GDM1 (cell line): ENCODE data around the gene GSX2.

Experiments
- DNase-seq: peaks from one replicate; lab custom pipeline; 2025; lab: John Stamatoyannopoulos, UW

Gene GSX2

DNA sequence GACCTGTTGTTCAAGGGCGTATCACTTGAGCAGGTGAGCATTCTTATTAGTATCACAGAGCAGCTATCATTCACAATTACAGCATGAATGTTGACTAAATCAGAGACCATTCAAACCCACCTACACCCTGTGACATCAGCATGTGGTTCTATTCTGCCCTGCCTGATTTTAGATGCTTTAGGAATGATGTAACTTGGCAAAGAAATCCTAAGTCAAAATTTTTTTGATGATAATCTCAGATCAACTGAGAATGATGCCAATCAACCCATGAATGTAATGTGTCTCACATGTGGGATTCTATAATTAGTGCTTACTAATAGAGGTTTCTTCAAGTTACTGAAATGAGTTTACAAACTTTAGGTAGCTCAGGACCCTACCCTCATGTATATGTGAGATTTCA, 22.2 kb upstream of the GSX2 start:
- DNase-seq: no peak

DNA sequence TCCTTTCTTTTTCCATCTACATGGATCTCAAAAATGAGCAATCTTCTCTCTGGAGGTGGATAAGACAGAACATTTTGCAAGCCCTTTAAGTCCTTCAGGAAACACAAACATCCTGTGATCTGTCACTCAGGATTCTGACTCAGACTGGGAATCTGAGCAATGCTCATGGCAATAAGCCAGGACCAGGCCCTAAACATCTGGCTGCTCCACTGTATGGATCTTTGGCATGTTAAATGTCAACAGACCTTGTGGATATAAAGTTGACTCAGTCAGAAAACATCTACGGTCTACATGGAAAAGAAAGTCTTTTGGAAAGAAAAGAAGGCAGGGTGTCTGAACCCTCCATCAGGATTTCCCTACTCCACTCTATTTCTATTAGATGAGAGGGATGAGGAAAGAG, 17.8 kb upstream of the GSX2 start:
- no peak for DNase-seq

DNA sequence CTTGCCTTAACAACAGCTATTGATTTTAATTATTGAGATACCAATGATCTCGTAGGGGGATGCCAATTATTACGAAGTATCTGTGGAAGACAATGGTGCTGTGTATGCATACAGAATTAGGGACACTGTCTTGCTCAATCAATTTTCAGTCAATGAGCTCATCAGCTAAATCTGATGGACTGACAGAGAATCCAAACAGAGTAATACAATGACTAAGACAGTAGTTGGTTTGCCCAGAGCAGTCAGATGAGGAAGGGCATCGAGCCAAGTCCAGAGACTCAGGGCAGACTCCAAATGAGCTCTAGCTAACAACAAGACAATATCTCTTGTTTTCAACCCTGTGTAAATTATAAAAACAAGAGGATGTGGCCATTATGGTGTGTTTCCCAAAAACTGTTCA, 14.7 kb upstream of the GSX2 start:
- DNase-seq: no peak

DNA sequence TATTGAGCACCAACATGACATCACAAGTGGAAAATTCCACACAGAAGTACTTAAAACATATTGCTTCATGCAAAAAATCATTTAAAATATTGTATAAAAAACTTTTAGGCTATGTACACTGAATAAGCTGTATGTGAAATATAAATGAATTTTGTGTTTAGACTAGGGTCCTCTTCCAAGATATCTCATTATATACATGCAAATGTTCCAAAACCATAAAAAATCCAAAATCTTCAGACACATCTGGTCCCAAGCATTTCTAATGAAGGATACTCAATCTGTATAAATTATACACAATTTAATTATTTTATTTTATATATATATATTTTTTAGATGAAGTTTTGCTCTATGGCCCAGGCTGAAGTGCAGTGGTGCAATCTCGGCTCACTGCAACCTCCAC, 10.1 kb upstream of the GSX2 start:
- DNase-seq: no peak

DNA sequence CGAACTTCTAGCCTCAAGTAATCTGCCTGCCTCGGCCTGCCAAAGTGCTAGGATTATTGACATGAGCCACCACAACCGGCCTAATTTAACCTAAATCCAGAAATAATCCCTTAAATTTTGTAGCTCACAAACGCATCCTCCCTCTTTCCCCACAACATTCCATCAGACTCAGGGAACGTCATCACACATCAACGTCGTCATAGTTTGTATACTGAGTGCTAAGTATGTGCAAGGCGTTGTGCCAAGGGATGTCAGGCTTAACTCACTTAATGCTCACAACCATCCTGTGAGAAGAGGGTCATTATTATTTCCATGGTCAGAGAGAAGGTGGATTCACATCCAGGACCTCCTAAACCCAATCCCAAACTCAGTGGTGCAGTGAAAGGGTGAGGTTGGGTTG, 9.6 kb upstream of the GSX2 start:
- no peak for DNase-seq

DNA sequence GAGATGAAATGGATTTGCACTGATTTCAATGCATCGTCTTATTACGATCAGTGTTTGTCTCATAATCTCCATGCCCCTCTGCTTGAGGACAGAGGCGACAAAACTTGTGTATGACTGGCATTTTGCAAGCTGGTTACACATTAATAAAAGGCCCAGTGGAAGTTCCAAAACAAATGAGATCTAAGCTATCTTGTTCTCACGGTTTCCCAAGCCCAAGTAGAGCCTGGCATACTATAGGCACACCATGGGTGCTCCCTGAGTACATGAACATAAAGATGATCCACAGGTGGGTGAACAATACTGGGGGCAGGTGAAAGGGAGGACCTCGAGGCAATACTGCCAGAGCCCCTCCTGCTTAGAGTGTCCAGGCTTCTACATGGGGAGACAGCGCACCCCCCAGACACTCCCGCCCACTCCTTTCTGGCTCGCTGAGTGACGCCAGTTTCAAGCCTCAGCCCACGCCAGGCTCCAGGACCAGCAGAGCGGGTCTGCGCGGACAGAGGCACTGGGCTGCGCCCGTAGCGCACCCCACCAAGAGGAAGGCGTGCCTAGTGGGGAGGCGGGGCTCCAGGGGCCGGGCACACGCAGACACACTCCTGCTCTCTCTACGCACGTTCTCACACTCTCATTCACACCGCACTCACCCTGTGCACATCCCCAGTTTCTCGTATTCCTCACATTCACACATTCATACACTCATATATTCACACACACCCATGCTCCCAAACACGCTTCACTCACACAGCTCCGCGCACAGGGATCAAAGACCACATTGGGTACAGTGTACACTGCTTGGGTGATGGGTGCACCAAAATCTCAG, 8.9 kb upstream of the GSX2 start:
- DNase-seq: no peak

DNA sequence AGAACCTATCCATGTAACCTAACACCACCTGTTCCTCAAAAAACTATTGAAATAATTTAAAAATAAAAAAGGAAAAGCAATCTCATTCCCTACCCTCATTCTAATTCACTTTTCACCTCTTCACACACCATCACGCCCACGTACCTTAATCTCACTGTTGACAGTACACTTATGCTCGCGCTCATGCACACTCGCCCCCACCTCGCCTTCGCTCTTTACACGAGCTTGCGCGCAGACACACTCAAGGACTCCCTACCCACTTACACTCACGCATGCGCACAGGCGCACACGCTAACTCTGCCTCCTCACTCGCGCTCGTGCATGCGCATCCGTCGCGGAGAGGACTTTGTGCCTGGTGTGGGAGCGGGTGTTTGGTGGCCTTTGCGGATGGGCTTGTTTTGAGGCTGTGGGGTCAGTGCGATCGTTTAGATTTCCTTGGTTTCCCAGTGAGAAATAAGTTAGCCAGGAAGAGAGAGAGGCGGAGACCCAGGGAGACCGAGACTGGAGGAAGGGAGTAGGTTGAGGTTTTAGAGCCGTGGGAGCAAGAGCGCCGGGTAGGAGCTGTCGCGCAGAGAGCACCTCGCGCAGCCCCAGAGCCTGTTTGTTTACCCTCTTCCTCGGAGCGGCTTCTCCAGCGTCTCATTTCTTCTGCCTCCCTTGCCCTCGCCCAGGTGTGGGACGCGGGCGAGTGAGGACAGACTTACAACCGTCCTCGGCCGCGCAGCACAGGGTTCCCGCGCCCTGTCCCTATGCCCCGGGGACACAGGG, 8.1 kb upstream of the GSX2 start:
- DNase-seq: no peak

DNA sequence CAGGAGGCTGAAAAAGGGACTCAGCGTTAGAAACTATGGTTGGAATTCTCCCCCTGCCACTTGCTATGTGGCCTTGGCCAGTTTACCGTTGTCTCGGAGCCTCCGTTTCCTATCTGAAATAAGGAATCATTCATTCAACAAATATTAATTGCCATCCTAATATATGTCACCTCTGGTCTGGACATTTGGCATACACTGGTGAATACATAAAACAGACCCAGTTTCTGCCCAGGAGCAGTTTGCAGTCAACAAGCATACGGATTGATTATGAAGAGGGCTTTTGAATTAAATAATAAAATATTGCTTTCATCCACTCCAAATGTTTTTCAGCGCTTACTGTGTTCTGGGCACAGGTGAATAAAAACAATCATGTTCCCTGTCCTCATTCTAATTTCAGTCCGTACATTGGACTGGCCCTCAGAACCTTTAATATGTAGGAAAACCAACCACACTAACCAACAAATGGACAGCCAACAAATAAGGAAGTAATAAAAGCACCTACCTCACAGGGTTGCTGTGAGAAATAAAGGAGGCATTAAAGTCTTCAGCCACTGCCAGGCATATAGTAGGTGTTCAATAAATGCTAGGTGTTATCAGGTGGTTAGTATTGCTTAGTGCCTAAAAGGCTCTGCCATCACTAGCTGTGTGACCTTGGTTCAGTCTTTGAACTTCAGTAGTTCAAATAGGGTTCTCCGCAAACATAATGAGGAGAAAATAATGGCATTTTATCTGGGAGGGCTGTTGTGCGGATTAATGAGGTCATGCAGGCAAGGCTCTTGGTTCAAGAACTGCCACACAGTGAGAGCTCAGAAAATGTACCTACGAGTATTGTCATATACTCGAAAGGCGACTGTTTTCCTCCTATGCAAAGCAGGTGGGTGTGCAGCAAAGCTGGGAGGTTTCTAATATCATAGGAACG, 7.3 kb upstream of the GSX2 start:
- DNase-seq: no peak

DNA sequence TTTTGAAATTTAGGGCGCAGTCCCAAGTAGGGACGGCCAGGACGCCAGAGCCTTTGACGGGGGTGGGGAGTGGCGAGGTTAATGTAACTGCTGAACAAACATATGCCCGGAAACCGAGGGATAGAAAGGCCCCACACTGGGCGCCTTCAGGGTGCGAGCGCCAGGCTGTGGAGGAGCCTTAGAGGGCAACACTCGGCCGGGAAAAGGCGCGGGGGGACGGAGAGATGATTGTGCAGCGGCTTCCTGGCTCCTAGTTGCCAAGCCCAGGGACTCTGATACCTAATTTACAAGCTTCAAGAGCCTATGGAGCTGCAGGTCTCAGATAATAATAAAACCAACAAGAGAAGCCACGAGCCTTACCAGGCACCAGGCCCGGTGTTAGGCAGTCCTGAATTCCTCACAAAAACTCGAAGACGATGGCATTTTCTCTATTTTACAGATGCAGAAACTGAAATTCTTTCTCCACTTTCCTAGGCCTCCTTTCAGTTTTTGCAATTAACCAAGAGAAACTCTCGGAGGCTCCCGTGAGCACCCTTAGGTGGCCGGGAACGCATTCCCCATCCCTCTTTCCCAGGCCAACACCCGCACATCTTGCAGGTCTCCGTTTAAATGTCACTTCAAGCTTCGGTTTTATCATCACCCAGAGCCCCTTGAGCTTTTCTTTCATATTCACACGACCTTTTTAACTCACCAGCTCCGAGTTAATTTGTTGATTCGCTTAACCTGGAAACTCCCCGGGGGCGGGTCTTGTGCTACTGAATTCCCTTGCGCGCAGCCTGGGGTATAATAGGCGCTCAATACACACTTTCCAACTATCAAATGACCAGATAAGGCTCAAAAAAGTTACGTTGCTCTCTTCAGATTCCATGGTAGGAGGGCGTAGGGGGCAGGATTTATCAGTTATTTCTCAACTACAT, 6.4 kb upstream of the GSX2 start:
- DNase-seq: no peak

DNA sequence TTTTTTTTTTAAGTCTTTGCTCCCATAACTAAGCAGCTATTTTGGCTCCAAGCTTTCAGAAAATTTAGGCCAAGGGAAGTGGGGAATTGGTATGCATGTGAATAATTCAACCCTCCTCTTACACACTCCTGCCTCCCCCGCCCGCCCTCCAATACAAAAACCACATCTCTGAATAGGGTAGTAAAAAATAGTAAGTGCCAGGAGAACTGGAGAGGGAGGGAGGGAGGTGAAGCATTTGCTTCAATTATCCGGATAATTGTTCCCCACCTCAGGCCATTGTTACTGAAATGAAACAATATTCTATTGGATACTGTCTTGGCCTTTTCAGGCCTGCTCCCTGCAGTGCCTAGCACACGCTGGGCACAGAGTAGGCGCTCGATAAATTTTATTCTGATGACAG, 5.5 kb upstream of the GSX2 start:
- DNase-seq: no peak

DNA sequence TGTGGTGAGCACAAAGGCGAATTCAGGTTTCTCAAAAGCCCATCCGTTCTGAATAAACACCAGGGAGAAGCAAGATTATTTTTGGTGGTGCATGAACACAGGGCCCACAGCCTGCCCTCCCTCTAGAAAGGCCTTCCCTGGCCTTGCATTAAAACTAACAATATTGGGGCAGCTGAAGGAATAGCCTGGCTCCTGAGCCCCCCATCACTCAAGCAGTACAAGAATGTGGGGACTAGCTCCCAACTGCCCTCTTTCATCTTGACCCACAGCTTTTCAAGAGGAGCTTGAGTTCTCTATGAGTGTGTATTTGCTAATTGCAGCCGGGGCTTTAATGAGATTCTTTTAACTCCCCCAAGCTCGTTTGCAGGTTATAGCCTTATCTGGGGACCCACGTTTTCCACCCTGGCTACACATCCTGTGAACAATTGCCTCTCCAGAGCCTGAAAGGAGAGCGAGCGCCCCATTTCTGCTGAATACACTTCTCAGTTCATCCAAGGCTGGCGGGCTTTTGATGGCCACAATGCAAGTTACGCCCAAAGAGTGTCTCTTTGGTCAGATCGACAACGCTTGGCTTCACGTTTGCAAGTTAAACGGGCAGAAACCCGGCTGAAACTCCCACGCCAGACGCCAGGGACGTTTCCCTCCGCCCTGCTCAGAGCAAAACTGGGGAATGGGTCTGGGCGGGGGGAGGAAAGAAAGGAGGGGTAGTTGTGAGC, 4.7 kb upstream of the GSX2 start:
- DNase-seq: no peak

DNA sequence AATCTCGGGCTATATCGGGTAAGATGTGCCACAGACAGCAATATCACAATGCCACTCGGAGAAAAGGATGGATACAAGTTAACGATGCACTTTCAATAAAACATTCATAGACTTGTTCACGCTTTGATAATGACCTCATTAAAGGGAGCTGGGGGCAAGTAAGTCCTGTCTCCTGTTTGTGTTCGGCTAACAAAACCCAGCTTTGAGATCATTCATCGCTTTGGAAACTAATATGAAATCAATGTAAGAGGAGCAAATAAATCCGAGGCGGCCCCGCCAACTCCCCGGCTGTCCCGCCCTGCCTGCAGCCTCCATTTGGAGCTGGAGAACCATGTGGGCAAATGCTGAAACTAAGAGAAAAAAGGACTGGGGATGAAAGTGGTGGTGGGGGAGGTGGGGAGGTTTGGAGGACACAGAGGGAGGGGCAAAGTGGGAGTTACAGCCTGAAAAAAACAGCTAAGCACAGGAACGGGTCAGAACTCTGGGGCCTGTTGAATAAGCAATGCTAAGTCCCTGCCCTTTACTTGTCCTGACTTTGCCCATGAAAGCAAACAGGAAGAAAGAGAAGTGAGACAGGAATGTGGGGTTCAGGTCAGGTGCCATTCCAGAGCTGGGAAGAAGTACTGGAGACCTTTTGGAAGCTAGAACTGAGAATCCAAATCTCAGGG, 3.5 kb upstream of the GSX2 start:
- DNase-seq: no peak

DNA sequence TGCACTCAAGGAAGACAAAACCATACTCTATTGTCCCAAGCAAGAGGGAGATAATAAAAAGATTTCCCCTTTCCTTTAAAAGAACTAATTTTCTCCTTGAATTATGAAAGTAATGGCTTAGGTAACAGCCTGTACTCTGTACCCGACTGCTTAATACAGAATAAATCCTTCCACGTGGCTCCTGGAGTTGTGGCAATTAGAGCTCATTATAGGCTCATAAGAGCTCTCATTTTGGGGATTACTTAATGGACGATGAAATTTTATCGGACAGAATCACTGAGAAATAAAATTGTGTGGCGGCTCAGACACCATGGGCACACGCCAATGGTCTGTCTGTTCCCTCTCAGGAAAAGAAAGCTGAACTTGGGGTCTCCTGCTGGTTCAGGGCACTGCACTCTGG, 2.8 kb upstream of the GSX2 start:
- no peak for DNase-seq

DNA sequence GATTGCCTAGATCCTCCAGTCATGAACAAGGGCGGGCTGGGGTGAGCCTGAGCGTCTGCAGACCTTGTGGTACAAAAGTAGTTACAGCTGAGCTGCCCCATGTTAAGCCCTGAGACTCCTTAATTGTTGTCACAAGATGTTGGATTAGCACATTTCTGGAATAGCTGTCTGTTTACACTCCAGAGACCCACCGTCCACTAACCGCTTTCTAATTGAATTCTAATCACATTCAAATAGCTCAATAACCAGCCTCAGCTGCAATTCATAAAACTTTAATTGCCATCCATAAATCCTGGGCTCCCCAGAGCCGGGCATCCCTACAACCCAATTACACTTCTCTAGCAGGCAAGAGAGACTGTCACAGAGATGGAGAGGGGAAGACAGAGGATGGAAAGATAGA, 1.6 kb upstream of the GSX2 start:
- no peak for DNase-seq

DNA sequence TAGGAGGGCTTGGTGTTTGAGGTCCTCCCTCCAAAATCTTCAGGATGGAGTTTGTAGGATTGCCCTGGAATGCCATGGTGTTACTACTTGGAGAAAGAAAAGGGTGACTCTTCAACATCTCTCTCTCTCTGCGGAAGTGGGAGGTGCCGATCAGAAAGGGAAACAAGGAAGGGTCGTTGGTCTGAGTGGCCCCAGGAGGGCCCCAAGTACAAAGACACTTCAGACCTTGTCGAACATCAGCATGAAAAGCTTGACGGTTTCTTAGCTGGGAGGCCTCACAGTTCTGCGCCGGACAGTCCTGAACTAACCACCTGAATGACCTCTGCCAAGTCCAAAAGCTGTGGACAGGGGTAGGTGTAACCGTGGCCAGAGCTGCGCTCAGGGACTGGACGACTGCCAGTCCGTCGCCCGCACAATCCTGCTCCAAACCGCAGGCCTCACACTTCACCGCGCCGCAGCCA, 646 bp upstream of the GSX2 start:
- DNase-seq: no peak

DNA sequence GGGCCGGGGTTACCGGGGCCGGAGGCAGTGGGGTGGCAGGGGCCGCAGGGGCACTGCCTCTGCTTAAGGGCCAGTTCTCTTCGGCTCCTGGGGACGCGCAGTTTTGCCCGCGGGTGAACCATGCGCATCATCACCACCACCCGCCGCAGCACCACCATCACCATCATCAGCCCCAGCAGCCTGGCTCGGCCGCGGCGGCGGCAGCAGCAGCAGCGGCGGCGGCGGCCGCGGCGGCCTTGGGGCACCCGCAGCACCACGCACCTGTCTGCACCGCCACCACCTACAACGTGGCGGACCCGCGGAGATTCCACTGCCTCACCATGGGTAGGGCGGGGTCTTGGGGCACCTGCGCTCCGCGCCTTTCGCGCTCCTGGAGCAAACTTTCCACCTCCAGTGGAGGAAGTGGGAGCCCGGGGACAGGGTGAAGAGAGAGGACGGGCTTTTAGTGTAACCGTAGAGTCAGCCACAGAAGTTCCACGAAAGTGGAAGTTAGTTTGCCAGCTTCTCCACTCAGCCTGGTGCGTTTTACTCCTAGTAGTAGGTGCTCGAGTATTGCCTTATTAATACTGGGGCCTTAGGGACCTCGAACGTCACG, 729 bp downstream of the GSX2 start:
- no peak for DNase-seq

DNA sequence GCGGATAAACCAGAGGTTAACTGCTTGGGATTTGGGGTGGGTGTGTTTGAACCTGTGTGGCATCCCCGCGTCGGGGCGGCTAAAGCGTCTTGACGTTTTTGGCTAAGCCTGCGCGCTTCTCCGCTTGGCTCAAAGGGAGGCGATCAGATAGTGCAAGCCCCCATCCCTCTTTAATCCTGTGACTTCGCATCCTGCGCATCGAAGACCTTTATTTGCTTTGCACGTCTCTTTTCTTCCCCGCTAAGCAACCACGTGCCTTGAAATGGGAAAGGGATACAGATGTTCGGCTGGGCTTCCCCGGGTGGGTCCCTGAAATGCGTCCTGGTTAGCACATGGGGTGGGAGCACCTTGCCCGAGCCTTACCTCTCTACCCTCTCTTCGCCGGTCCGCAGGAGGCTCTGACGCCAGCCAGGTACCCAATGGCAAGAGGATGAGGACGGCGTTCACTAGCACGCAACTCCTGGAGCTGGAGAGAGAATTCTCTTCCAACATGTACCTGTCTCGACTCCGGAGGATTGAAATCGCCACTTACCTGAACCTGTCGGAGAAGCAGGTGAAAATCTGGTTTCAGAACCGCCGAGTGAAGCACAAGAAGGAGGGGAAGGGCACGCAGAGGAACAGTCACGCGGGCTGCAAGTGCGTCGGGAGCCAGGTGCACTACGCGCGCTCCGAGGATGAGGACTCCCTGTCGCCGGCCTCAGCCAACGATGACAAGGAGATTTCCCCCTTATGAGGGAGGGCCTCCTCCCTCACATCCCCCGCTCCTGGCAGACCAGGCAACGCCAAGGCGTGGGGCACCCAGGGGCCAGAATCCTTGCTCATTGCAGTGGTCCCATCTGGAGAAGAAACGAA, 1.5 kb downstream of the GSX2 start:
- DNase-seq: no peak

DNA sequence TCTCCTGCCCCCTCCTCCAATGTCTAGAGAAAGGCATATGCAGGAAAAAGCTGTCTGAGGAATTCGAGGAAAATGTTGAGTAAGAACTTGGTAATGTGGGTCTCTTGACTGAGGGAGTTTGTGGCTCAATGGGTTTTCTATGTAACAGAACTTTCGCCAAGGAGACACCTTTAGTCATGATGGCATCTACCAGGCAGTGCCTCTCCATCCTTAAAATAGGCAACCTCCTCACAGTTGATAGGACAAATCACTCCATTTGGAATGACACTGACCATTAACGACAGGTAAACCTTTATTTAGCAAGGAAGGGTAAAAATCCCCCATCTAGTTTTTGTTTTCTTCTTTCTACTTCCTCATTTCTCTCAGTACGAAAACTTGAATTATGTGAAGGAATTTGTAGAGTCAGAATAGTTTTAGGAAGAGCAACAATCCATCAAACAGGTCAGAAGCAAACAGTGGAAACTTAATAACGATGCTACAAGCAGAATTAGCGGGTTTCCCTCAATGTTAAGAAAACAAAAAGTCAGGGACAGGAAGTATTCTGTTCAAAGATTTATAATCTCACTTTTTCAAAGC, 2.7 kb downstream of the GSX2 start:
- no peak for DNase-seq
